ENCODE data around the gene ZNF85. TPM values are rescaled to one million over a fixed set of nuclear protein-coding genes. Genes with fewer than 3 reads are reported as not detected.
"Not testable (repeated sequence)": the region's sequence is repeated elsewhere in the genome, so short reads cannot be mapped to it uniquely, and the experiment has no call there.

The ZNF85 gene
- polyA plus RNA-seq (ENCODE audit: insufficient read length in 4 of 4): 10 to 100 TPM; 16.3 to 24.0 (median 19.1) TPM

GRCh38 chr19:20923077-20923871, at the start of gene ZNF85:
ZNF85 (plus strand) TSS chr19:20923251; CDS start chr19:20923401, 150 bp downstream.
- peak; percentile 75 to 91 (median 88) for DNase-seq (ENCODE audit: low read depth in 4 of 4, low spot score in 2 of 4)

DNA sequence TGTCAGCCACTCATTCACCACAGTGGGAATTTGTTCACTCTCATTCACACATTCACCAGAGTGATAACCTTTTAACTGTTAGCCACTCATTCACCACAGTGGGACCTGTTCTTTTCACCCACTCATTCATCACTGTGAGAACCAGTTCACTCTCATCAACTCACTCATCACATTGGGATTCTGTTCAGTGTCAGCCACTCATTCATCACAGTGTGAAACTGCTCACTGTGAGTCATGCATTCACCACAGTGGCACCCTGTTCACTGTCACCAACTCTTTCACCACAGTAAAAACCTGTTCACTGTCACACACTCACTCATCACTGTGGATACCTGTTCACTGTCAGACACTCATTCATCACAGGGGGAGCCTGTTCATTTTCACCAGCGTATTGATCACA, 43.5 kb upstream of the ZNF85 start:
- no peak for DNase-seq (ENCODE audit: low read depth in 4 of 4, low spot score in 2 of 4)

DNA sequence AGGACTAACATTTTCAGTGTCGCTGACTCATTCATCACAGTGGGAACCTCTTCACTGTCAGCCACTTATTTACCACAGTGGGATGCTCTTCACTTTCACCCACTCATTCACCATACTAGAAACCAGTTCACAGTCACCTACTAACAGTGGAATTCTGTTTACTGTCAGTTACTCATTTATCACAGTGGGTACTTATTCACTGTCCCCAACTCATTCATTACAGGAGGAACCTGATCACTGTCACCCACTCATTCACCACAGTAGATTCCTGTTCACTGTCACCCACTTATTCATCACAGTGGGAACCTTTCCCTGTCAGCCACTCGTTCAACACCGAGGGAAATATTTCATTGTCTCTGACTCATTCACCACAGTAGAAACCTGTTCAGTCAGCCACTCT, 10.1 kb upstream of the ZNF85 start:
- DNase-seq (ENCODE audit: low read depth in 4 of 4, low spot score in 2 of 4): no peak

GRCh38 chr19:20925481-20925880, 2.4 kb downstream of the ZNF85 start:
- no peak for DNase-seq (ENCODE audit: low read depth in 4 of 4, low spot score in 2 of 4)

DNA sequence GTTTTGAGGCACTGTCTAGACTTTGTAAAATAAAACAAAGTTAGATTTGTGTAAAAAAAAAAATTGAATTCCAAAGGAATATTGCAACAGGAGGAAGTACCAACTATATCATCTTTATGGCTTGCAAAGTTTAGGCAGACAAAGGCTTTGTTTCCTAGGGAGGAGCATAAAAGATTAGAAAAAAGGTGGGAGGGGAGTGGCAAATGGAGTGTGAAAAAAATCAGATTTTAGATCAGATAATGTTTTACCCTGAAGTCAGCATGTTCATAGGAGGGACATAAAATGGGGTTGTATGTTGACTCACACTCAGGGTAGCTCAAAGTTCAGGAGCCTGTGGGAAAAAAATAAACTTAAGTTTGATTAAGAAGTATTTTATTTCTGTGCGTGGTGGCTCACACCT, 3.7 kb downstream of the ZNF85 start:
- no peak for DNase-seq (ENCODE audit: low read depth in 4 of 4, low spot score in 2 of 4)

- DNase-seq (ENCODE audit: low read depth in 4 of 4, low spot score in 2 of 4): no peak
Observed at GRCh38 chr19:20928371-20928770, 5.3 kb downstream of the ZNF85 start.

DNA sequence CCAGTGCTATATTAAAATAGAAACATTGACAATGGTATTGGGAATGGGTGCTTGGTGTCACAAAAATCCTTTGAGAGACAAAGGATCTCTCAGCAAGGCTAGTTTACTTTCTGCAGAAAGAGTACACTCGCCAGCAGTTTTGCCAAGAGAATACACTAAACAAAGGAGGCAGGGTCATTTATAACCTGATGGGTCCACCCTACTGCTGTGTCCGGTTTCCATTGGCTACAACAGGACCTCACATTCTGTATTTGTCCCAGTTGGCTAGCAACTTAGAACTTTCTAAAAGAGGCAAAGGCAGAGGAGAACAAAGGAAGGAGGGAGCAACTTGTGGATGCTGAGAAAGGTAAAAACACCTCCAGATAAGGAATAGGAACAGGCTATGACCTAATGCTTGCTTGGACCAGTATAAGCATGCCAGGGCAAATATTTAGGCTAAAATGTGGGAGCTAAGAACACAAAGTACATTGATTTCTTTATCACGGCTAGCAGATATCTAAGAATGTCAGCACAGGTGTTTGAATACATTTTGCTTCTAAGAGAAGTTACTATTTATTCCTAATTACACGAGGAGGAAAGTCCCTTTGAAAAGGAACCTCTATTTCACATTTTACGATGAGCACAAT, 13.4 kb downstream of the ZNF85 start:
- not testable (repeated sequence) for DNase-seq (ENCODE audit: low read depth in 4 of 4, low spot score in 2 of 4)

DNA sequence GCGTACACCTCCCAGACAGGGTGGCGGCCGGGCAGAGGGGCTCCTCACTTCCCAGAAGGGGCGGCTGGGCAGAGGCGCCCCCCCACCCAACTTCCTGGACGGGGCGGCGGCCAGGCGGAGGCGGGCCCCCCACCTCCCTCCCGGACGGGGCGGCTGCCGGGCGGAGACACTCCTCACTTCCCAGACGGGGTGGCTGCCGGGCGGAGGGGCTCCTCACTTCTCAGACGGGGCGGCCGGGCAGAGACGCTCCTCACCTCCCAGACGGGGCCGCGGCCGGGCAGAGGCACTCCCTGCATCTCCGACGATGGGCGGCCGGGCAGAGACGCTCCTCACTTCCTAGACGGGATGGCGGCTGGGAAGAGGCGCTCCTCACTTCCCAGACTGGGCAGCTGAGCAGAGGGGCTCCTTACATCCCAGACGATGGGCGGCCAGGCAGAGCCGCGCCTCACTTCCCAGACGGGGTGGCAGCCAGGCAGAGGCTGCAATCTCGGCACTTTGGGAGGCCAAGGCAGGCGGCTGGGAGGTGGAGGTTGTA, 29.6 kb downstream of the ZNF85 start:
- not testable (repeated sequence) for DNase-seq (ENCODE audit: low read depth in 4 of 4, low spot score in 2 of 4)

DNA sequence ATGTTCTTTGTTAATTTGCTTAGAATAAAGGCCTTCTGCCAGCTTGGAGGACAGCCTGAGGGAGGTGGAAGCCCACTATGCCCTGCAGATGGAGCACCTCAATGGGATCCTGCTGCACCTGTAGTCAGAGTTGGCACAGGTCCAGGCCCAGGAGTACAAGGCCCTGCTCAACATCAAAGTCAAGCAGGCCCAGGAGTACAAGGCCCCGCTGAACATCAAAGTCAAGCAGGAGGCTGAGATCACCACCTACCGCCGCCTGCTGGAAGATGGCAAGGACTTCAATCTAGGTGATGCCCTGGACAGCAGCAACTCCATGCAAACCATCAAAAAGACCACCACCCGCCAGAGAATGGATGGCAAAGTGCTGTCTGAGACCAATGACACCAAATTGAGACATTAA, 41.7 kb downstream of the ZNF85 start:
- no peak for DNase-seq (ENCODE audit: low read depth in 4 of 4, low spot score in 2 of 4)

DNA sequence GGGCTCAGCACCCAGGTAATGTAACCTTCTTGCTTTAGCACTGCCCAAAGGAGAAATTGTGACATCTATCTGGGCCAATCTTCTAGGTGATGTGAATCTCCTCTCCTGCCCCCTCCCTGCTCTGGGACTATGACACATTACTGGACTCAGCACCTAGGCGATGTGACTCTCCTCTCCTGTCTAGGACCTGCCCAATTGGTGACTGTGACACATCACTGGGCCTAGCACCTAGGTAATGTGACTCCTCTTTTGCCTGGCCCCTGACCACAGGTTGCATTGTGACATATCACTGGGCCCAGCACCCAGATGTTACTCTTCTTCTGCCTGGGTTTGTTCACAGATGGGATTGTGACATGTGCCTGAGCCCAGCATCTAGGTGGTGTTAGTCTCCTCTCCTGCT, 45.0 kb downstream of the ZNF85 start:
- no peak for DNase-seq (ENCODE audit: low read depth in 4 of 4, low spot score in 2 of 4)

- DNase-seq (ENCODE audit: low read depth in 4 of 4, low spot score in 2 of 4): no peak
Observed at GRCh38 chr19:20969498-20969897, 46.4 kb downstream of the ZNF85 start.

GRCh38 chr19:20969898-20970297, 46.8 kb downstream of the ZNF85 start:
- no peak for DNase-seq (ENCODE audit: low read depth in 4 of 4, low spot score in 2 of 4)

- not testable (repeated sequence) for DNase-seq (ENCODE audit: low read depth in 4 of 4, low spot score in 2 of 4)
Observed at GRCh38 chr19:20992788-20993187, 69.7 kb downstream of the ZNF85 start.

DNA sequence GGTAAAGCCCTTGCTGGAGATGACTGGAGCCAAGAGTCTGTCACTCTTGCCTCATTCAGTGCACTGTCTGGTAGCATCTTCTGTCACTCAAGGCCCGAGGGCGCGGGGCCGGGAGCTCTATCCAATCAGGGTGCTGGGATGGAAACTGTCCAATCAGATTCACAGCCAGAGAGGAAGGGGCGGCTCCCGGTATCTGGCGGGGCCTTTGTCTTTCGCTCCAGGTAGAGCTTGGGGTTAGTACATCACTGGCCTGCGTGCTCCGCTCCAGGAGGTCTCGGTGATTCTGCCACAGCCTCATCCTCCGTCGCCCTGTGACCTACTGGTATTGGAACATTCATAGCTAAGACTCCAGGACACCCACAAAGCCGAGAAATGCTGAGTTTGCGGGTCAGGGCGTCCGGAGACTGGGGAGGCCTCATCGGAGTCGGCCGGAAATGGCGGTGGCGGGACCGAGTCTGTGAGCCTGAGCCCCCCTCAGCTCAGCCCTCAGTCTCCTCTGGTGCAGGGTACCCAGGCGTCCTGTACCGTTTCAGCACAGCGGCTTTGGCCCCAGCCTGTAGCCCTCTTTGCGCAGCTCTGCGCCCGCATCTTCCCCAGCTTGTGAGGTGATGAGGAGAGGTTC, 76.8 kb downstream of the ZNF85 start:
- DNase-seq (ENCODE audit: low read depth in 4 of 4, low spot score in 2 of 4): peak; percentile 75 to 94 (median 87)

Other genes starting within 250 kb of the ZNF85 start
- gene ZNF66, start 146.9 kb upstream of the ZNF85 start, polyA plus RNA-seq (ENCODE audit: insufficient read length in 4 of 4): 1 to 10 TPM; 3.8 to 9.3 (median 6.1) TPM
- gene ZNF430, start 97.4 kb downstream of the ZNF85 start, polyA plus RNA-seq (ENCODE audit: insufficient read length in 4 of 4): 10 to 100 TPM in 3 of 4 donors, 1 to 10 TPM in 1; 9.7 to 11.8 (median 10.0) TPM
- gene ZNF714, start 159.0 kb downstream of the ZNF85 start, polyA plus RNA-seq (ENCODE audit: insufficient read length in 4 of 4): 10 to 100 TPM; 11.4 to 27.8 (median 17.6) TPM
- 10 to 100 TPM; 16.4 to 33.1 (median 25.0) TPM for gene ZNF431, start 218.8 kb downstream of the ZNF85 start, polyA plus RNA-seq (ENCODE audit: insufficient read length in 4 of 4)